ENCODE data around the gene DHCR7. TPM values are rescaled to one million over a fixed set of nuclear protein-coding genes. Genes with fewer than 3 reads are reported as not detected.
A peak's percentile ranks its signal among the peaks of the same experiment; 100 is the strongest.

The DHCR7 gene
- total RNA-seq, 1 donor from 2014 or later, result 97.0 TPM

DNA sequence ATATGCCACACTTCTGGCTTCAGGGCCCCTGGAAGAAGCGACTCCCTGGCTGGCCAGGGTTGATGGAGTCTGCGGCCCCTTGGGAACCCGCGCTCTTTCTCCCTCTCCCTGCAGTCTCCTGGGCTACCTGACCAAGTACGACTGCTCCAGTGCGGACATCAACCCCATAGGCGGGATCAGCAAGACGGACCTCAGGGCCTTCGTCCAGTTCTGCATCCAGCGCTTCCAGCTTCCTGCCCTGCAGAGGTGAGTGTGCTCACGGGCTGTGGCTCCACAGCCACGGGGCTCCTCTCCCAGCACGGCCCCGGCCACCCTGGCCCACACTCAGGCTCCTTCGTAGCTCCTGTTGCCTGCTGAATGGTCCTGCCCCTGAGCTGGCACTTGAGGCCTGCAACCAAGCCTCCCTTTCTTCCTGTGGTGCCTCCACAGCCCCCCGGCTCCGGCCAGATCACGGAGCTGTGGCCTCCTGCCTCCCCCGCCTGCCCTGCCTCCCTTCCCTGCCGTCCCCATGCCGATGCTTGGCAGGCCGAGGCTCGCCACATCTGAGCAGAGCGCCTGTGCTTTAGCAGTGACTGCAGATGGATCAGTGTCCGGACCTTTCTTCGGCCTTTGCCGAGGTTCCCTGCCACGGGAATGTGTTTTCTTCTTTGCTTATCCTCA lies 42.7 kb upstream of the DHCR7 start:
- H3K36me3 Mint-ChIP-seq, result peaks cover 38% of the 10 kb centered on the region
- H3K9me3 Mint-ChIP-seq, result no peaks in the 10 kb centered on the region
- no peaks in the 10 kb centered on the region for H3K27me3 Mint-ChIP-seq
- H3K27ac Mint-ChIP-seq, result no peak overlapping the region
- peaks cover 22% of the 10 kb centered on the region for H3K4me1 Mint-ChIP-seq (ENCODE audit: unreplicated experiment)
- no peak overlapping the region for H3K4me3 Mint-ChIP-seq
- TF ChIP-seq, protein P1, sequence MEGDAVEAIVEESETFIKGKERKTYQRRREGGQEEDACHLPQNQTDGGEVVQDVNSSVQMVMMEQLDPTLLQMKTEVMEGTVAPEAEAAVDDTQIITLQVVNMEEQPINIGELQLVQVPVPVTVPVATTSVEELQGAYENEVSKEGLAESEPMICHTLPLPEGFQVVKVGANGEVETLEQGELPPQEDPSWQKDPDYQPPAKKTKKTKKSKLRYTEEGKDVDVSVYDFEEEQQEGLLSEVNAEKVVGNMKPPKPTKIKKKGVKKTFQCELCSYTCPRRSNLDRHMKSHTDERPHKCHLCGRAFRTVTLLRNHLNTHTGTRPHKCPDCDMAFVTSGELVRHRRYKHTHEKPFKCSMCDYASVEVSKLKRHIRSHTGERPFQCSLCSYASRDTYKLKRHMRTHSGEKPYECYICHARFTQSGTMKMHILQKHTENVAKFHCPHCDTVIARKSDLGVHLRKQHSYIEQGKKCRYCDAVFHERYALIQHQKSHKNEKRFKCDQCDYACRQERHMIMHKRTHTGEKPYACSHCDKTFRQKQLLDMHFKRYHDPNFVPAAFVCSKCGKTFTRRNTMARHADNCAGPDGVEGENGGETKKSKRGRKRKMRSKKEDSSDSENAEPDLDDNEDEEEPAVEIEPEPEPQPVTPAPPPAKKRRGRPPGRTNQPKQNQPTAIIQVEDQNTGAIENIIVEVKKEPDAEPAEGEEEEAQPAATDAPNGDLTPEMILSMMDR (conservative IDR thresholded peaks at IDR 0.05), result no peak
- DNase-seq (ENCODE audit: extremely low spot score, unreplicated experiment), result peak; percentile 52

GRCh38 chr11:71490044-71490730 lies 42.0 kb upstream of the DHCR7 start:
- TF ChIP-seq, protein P1 (conservative IDR thresholded peaks at IDR 0.05), result no peak
- DNase-seq (ENCODE audit: extremely low spot score, unreplicated experiment), result peak; percentile 65
- Mint-ChIP-seq H3K36me3 (peaks cover 42% of the 10 kb centered on the region), H3K4me3 (no peak overlapping the region), H3K27ac (no peak overlapping the region), H3K9me3 (no peaks in the 10 kb centered on the region), H3K27me3 (no peaks in the 10 kb centered on the region), H3K4me1 (ENCODE audit: unreplicated experiment) (peaks cover 22% of the 10 kb centered on the region)

- Mint-ChIP-seq H3K4me1 (ENCODE audit: unreplicated experiment) (peaks cover 22% of the 10 kb centered on the region), H3K4me3 (no peak overlapping the region), H3K27me3 (no peaks in the 10 kb centered on the region), H3K9me3 (no peaks in the 10 kb centered on the region), H3K36me3 (peaks cover 46% of the 10 kb centered on the region), H3K27ac (no peak overlapping the region)
- TF ChIP-seq, protein P1 (conservative IDR thresholded peaks at IDR 0.05), result no peak
- peak; percentile 50 for DNase-seq (ENCODE audit: extremely low spot score, unreplicated experiment)
These were observed 41.3 kb upstream of the DHCR7 start for GRCh38 chr11:71489311-71490043.

- DNase-seq (ENCODE audit: extremely low spot score, unreplicated experiment), result no peak
- Mint-ChIP-seq H3K4me1 (ENCODE audit: unreplicated experiment) (peaks cover 22% of the 10 kb centered on the region), H3K4me3 (no peak overlapping the region), H3K36me3 (peaks cover 48% of the 10 kb centered on the region), H3K9me3 (no peaks in the 10 kb centered on the region), H3K27me3 (no peaks in the 10 kb centered on the region), H3K27ac (peak overlapping the region; percentile 94)
- TF ChIP-seq, protein P1 (conservative IDR thresholded peaks at IDR 0.05), result no peak
These were observed 40.6 kb upstream of the DHCR7 start for GRCh38 chr11:71488681-71489270.

GRCh38 chr11:71486320-71486719 lies 38.1 kb upstream of the DHCR7 start:
- H3K9me3 Mint-ChIP-seq, result no peaks in the 10 kb centered on the region
- H3K27me3 Mint-ChIP-seq, result no peaks in the 10 kb centered on the region
- no peak overlapping the region for H3K4me3 Mint-ChIP-seq
- H3K36me3 Mint-ChIP-seq, result peaks cover 51% of the 10 kb centered on the region
- peaks cover 22% of the 10 kb centered on the region for H3K4me1 Mint-ChIP-seq (ENCODE audit: unreplicated experiment)
- H3K27ac Mint-ChIP-seq, result no peak overlapping the region
- TF ChIP-seq, protein P1 (conservative IDR thresholded peaks at IDR 0.05), result no peak
- no peak for DNase-seq (ENCODE audit: extremely low spot score, unreplicated experiment)
